ENCODE data around the gene TTLL11.

DNA sequence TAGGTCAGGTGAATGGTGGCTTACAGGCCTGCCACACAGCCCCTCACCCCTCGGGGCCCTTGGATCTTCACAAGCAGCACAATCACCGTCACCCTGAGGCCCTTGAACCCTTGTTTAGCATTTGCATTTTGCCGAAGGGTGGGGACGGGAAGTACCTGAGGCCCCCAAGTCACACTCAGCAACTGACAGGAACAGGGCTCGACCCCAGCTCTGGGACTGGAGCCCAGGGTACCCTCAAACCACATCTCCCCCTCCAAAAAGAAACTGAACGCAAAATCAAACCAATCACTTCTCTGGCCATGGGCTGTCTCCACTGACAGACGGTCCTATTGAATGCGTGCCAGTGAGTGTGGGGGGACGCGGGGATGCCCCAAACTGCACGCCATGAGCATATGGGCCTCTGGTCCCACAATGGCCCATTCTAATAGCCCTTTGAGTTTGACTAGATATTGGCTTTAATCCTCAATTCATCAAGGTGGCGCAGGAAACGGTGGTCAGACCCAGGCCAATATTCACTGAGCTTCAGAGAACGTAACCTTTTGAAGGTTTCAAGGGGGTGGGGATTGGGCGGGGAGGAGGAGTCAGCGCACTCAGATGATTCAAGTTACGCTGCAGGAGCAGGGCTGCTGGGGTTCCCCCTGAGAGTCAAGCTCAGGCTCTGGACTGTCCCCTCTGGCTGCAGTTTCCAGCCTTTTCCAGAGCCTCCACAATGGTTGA, 265.7 kb downstream of the TTLL11 start:
- TF ChIP-seq, protein P1, sequence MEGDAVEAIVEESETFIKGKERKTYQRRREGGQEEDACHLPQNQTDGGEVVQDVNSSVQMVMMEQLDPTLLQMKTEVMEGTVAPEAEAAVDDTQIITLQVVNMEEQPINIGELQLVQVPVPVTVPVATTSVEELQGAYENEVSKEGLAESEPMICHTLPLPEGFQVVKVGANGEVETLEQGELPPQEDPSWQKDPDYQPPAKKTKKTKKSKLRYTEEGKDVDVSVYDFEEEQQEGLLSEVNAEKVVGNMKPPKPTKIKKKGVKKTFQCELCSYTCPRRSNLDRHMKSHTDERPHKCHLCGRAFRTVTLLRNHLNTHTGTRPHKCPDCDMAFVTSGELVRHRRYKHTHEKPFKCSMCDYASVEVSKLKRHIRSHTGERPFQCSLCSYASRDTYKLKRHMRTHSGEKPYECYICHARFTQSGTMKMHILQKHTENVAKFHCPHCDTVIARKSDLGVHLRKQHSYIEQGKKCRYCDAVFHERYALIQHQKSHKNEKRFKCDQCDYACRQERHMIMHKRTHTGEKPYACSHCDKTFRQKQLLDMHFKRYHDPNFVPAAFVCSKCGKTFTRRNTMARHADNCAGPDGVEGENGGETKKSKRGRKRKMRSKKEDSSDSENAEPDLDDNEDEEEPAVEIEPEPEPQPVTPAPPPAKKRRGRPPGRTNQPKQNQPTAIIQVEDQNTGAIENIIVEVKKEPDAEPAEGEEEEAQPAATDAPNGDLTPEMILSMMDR (IDR thresholded peaks at IDR 0.05), result no peak
- TF ChIP-seq POLR2A (IDR thresholded peaks at IDR 0.05) (no peak), POLR2AphosphoS5 (IDR thresholded peaks at IDR 0.05) (no peak)

All from gastroesophageal sphincter (tissue), 3 donors.